ENCODE data around the gene MARK1.

The MARK1 gene

GRCh38 chr1:220552672-220553260 is 24.8 kb downstream of the MARK1 start:
- DNase-seq (ENCODE audit: insufficient read length, low spot score) (no peak), FAIRE-seq (peak; percentile 35)
- no peak for TF ChIP-seq CTCF (IDR thresholded peaks at IDR 0.05; ENCODE audit: insufficient read depth, missing control alignments)

GRCh38 chr1:220556641-220557040 is 28.7 kb downstream of the MARK1 start:
- FAIRE-seq: peak; percentile 25
- DNase-seq (ENCODE audit: insufficient read length, low spot score): no peak
- TF ChIP-seq CTCF (IDR thresholded peaks at IDR 0.05; ENCODE audit: insufficient read depth, missing control alignments): no peak

- TF ChIP-seq CTCF (IDR thresholded peaks at IDR 0.05; ENCODE audit: insufficient read depth, missing control alignments): no peak
These were observed 35.6 kb downstream of the MARK1 start for GRCh38 chr1:220563564-220563963.

GRCh38 chr1:220564216-220564615 is 36.3 kb downstream of the MARK1 start:
- no peak for DNase-seq (ENCODE audit: insufficient read length, low spot score)
- TF ChIP-seq CTCF (IDR thresholded peaks at IDR 0.05; ENCODE audit: insufficient read depth, missing control alignments): no peak

More at GRCh38 chr1:220563564-220563963, 35.6 kb downstream of the MARK1 start:
- DNase-seq (ENCODE audit: insufficient read length, low spot score): no peak
- FAIRE-seq: peak; percentile 35

GRCh38 chr1:220565670-220566069 is 37.7 kb downstream of the MARK1 start:
- no peak for DNase-seq (ENCODE audit: insufficient read length, low spot score)
- no peak for TF ChIP-seq CTCF (IDR thresholded peaks at IDR 0.05; ENCODE audit: insufficient read depth, missing control alignments)
- FAIRE-seq: no peak

More at GRCh38 chr1:220564216-220564615, 36.3 kb downstream of the MARK1 start:
- FAIRE-seq: no peak

- TF ChIP-seq CTCF (IDR thresholded peaks at IDR 0.05; ENCODE audit: insufficient read depth, missing control alignments): no peak
- no peak for FAIRE-seq
- DNase-seq (ENCODE audit: insufficient read length, low spot score): no peak
These were observed 38.9 kb downstream of the MARK1 start for GRCh38 chr1:220566869-220567268.

GRCh38 chr1:220572416-220572815 is 44.5 kb downstream of the MARK1 start:
- DNase-seq (ENCODE audit: insufficient read length, low spot score) (no peak), FAIRE-seq (no peak)
- no peak for TF ChIP-seq CTCF (IDR thresholded peaks at IDR 0.05; ENCODE audit: insufficient read depth, missing control alignments)

Data from D721Med (cell line).